GM12892 (cell line): ENCODE data around the gene SCAND1.

Source experiments
- POLR2A ChIP-seq: IDR thresholded peaks from 2 replicates; pipeline ENCODE4 v1.6.1; 2011; ENCODE audit warnings: low read depth, low read length, control low read depth
- TAF1 ChIP-seq: IDR thresholded peaks from 2 replicates; pipeline ENCODE4 v1.6.1; 2011; ENCODE audit warnings: low read depth, mild to moderate bottlenecking, control low read depth, low read length, borderline replicate concordance

DNA sequence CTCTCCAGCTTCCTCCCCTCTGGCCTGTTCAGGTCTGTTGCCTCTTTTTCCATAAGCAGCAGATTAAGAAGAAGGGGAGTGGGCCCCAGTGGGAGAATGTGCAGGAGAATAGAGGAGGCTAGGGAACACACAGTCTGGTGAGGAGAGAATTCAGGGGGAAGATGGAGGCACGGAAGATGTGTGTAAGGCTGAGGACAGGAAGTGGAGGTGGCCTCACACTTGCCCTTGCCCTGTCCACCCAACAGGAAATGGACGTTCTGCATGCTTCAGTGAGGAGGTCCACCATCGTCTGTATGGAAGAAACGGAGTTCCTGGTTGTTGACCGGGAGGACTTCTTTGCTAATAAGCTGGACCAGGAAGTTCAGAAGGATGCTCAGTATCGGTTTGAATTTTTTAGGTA is 30.1 kb upstream of the SCAND1 start:
- TF ChIP-seq POLR2A (no peak), TAF1 (no peak)
